ENCODE data around the gene APC2. TPM values are rescaled to one million over a fixed set of nuclear protein-coding genes. Genes with fewer than 3 reads are reported as not detected.
"Not testable (repeated sequence)": the region's sequence is repeated elsewhere in the genome, so short reads cannot be mapped to it uniquely, and the experiment has no call there.

Gene APC2
- total RNA-seq, 2 experiments from 2014 or later: 0.57 to 5.5 TPM

GRCh38 chr19:1418951-1419738, 30.8 kb upstream of the APC2 start:
- peaks cover 7% of the 10 kb centered on the region; the same call in 1 of the 2 replicates for H4K20me1 ChIP-seq (ENCODE audit: insufficient read depth, low read length)
- ChIA-PET CTCF (ENCODE audit: unreplicated experiment) (no interaction called here), POLR2A (interaction anchor here (0.5 kb wide), 1 partner anchor 95 kb away, joined by 5 read pairs; no protein-coding TSS in a partner anchor)

GRCh38 chr19:1420085-1420484, 29.8 kb upstream of the APC2 start:
- POLR2A ChIA-PET; BruUV-seq (replicated peaks): not testable (repeated sequence)
- peaks cover 13% of the 10 kb centered on the region; the same call in 1 of the 2 replicates for H4K20me1 ChIP-seq (ENCODE audit: insufficient read depth, low read length)

More at GRCh38 chr19:1418951-1419738, 30.8 kb upstream of the APC2 start:
- no peak overlapping the region for H3K4me3 ChIP-seq (ENCODE audit: low read depth, low read length, poor library complexity, severe bottlenecking)
- BruUV-seq (replicated peaks): no TSS peak
- H3K27ac ChIP-seq (ENCODE audit: low read depth, low read length, poor library complexity, severe bottlenecking): no peak overlapping the region
- DNase-seq (ENCODE audit: low spot score): no peak
- peaks cover 94% of the 10 kb centered on the region for H3K36me3 ChIP-seq (ENCODE audit: insufficient read depth, low read length)
- no peaks in the 10 kb centered on the region for H3K4me1 ChIP-seq (ENCODE audit: insufficient read depth, low read length, poor library complexity, severe bottlenecking)
- intact Hi-C loops (cut with micrococcal nuclease; ENCODE audit: unreplicated experiment): no loop called here
- no peaks in the 10 kb centered on the region for H3K9me3 ChIP-seq (ENCODE audit: low read length)
- TF ChIP-seq CTCF (conservative IDR thresholded peaks at IDR 0.05; ENCODE audit: low read length): no peak
- TF ChIP-seq EZH2phosphoT487 (IDR thresholded peaks at IDR 0.05; ENCODE audit: borderline replicate concordance, low read depth, low read length): no peak
- no peak overlapping the region for H3K4me2 ChIP-seq (ENCODE audit: low read length)
- no peaks in the 10 kb centered on the region for H3K9me2 ChIP-seq (ENCODE audit: insufficient read depth, low read length)
- H2AFZ ChIP-seq (ENCODE audit: low read length): no peak overlapping the region
- H3K79me2 ChIP-seq (ENCODE audit: insufficient read depth, low read depth, low read length): peaks cover 42% of the 10 kb centered on the region

GRCh38 chr19:1420590-1420989, 29.3 kb upstream of the APC2 start:
- no peaks in the 10 kb centered on the region for H3K9me3 ChIP-seq (ENCODE audit: low read length)
- no peak overlapping the region for H2AFZ ChIP-seq (ENCODE audit: low read length)
- H3K4me1 ChIP-seq (ENCODE audit: insufficient read depth, low read length, poor library complexity, severe bottlenecking): no peaks in the 10 kb centered on the region
- H3K79me2 ChIP-seq (ENCODE audit: insufficient read depth, low read depth, low read length): peaks cover 27% of the 10 kb centered on the region
- no peak overlapping the region for H3K27ac ChIP-seq (ENCODE audit: low read depth, low read length, poor library complexity, severe bottlenecking)
- peaks cover 12% of the 10 kb centered on the region; the same call in 1 of the 2 replicates for H4K20me1 ChIP-seq (ENCODE audit: insufficient read depth, low read length)
- H3K4me2 ChIP-seq (ENCODE audit: low read length): no peak overlapping the region
- TF ChIP-seq CTCF (conservative IDR thresholded peaks at IDR 0.05; ENCODE audit: low read length) (no peak), EZH2phosphoT487 (IDR thresholded peaks at IDR 0.05; ENCODE audit: borderline replicate concordance, low read depth, low read length) (no peak)
- H3K4me3 ChIP-seq (ENCODE audit: low read depth, low read length, poor library complexity, severe bottlenecking): no peak overlapping the region
- intact Hi-C loops (cut with micrococcal nuclease; ENCODE audit: unreplicated experiment): no loop called here
- ChIA-PET POLR2A (no interaction called here), CTCF (ENCODE audit: unreplicated experiment) (no interaction called here)
- no peak for DNase-seq (ENCODE audit: low spot score)
- no TSS peak for BruUV-seq (replicated peaks)
- peaks cover 94% of the 10 kb centered on the region for H3K36me3 ChIP-seq (ENCODE audit: insufficient read depth, low read length)
- H3K9me2 ChIP-seq (ENCODE audit: insufficient read depth, low read length): no peaks in the 10 kb centered on the region

More at GRCh38 chr19:1420085-1420484, 29.8 kb upstream of the APC2 start:
- intact Hi-C loops (cut with micrococcal nuclease; ENCODE audit: unreplicated experiment); CTCF ChIA-PET (ENCODE audit: unreplicated experiment); H3K9me2 ChIP-seq (ENCODE audit: insufficient read depth, low read length); H3K4me3 ChIP-seq (ENCODE audit: low read depth, low read length, poor library complexity, severe bottlenecking); DNase-seq (ENCODE audit: low spot score); H3K4me2 ChIP-seq (ENCODE audit: low read length); H3K27ac ChIP-seq (ENCODE audit: low read depth, low read length, poor library complexity, severe bottlenecking); H2AFZ ChIP-seq (ENCODE audit: low read length); H3K4me1 ChIP-seq (ENCODE audit: insufficient read depth, low read length, poor library complexity, severe bottlenecking); H3K9me3 ChIP-seq (ENCODE audit: low read length): not testable (repeated sequence)
- Histone ChIP-seq H3K79me2 (ENCODE audit: insufficient read depth, low read depth, low read length) (peaks cover 33% of the 10 kb centered on the region), H3K36me3 (ENCODE audit: insufficient read depth, low read length) (peaks cover 94% of the 10 kb centered on the region)
